Measurements from ENCODE around the gene P2RY6. TPM values are rescaled to one million over a fixed set of nuclear protein-coding genes. Genes with fewer than 3 reads are reported as not detected.
"Not testable (repeated sequence)": the region's sequence is repeated elsewhere in the genome, so short reads cannot be mapped to it uniquely, and the experiment has no call there.

The P2RY6 gene
- polyA plus RNA-seq, 3 donors, result 0.81 to 1.1 (median 0.94) TPM

DNA sequence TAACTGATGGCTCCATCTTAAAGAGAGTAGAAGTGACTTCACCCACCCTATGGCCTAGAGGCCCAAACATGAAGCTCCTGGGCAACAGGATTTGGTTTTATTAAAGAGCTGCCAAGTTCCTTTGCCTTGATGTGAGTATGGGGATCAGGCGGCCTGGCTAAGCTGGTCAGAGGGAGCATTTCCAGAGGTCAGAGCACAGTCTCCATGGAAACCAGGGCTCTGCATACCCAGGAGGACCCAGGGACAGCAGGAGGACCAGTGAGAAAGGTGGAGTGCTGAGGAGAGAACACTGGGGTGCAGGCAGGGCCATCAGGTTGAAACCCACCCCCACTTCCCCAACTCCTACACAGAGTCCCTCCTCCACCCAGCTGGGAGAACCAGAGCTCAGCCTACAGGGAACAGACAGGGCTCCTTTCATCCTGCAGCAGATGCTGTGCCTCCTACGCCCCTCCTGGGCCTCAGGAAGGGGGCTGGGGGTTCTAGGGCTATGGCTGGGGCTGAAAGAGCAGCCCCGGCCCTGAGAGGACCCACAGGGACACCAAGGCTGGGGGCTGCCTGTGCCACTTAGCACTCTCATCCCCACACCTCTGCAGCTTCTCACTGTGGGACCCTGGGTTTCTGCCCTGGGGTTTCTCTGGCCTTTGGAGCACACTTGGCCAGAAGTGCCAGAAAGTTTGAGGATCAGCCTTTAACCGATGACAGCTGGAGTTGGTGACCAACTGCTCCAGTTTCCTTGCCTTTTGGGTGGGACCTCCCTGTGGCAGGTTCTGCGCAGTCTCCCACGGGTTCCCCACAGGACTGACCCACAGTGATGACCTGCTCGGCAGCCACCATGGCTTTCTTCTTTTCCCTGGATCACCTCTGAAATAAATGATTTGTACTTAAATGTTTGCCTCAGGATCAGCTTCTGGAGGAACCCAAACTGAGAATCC lies 13.8 kb upstream of the P2RY6 start:
- DNase-seq (ENCODE audit: low read depth in 3 of 3, low spot score in 2 of 3), result no peak

DNA sequence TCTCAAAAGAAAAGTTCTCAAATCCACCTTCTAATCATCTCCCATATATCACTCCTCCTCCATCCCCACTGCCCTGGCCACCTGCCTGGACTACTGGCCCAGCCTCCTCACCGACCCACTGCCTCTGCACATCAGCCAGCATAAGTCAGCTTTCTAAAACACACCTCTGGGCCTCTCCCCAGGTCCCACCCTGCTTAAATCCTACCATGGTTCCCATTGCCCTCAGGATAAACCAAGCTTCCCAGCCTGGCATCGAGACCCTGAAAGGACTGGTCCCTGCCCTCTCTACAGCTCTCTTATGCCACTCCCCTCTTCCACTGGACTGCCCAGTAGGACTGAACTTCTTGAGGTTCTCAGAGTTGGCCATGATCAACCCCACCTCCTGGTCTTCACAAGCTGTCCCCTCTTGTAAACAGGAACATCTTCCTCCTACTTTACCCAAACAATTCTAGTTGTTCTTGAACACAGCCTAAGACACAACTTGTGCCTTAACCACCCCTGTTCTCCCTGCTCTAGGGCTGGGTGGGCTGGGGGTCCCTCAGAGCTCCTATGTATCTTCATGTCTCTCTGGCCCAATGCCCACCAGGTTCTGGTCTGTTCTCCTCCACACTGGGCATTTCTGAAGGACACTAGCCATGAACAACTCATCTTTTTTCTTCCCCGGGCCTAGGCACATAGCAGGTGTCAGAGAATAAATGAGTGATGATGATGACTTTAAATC lies 12.6 kb upstream of the P2RY6 start:
- no peak for DNase-seq (ENCODE audit: low read depth in 3 of 3, low spot score in 2 of 3)

DNA sequence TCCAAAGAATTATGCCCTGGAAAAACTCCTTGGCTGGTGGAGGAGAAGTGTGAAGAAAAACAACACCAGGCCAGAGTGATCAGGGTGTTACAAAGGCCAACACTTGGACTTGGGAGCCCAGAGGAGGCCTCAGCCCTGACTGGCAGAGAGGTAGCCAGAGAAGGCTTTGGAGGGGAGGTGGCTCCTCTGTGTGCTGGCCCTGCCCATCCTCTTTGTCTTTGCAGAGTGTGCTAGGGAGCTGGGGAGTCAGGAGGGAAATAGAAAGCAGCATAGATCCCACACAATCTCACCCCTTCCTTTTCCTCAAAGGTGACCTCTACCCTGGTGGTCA lies 12.0 kb upstream of the P2RY6 start:
- no peak for DNase-seq (ENCODE audit: low read depth in 3 of 3, low spot score in 2 of 3)

DNA sequence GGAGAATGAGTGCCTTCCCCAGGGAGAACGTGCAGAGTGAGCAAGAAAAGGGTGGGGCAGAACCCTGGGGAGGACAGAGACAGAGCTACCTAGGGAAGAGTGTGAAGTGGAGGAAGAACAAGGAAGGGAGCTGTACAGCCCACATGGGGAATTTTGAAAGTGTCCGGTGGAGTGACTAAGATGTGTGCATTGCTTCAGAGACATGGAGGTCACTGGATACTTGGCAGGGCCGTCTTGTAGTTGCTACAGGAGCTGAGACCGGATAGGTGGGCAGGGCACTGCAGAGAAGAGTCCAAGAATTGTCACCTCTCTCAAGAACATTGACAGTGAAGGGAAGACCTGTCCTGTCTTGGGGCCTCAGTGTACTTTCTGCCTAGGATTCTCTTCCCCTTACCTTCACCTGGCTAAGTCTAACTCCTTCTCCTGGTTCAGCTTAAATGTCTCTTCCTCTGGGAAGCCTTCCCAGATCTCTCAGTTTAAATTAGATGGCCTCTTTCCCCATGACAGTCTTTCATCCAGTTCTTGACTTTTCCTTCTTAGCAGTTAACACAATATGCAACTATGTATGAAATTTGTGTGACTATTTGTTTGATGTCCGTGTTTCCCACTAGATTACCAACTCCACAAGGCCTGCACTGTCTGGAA lies 9.2 kb upstream of the P2RY6 start:
- no peak for DNase-seq (ENCODE audit: low read depth in 3 of 3, low spot score in 2 of 3)

DNA sequence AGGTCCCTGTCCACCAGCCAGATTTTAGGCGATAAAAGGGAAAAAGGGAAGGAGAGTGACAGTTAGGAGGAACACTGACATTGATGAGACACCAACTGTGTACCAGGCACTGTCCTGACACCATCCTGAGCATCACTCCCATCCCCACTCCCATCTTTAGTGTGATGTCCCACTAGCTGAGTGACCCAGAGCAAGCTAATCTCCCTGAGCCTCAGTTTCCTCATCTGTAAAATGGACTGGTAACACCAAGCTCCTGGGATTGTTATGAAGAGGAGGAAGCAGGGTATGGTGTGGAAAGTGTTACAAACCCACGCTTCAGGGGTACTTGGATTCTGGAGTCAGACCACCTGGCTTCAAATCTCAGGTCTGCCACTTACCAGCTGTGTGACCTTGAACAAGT lies 8.5 kb upstream of the P2RY6 start:
- no peak for DNase-seq (ENCODE audit: low read depth in 3 of 3, low spot score in 2 of 3)

DNA sequence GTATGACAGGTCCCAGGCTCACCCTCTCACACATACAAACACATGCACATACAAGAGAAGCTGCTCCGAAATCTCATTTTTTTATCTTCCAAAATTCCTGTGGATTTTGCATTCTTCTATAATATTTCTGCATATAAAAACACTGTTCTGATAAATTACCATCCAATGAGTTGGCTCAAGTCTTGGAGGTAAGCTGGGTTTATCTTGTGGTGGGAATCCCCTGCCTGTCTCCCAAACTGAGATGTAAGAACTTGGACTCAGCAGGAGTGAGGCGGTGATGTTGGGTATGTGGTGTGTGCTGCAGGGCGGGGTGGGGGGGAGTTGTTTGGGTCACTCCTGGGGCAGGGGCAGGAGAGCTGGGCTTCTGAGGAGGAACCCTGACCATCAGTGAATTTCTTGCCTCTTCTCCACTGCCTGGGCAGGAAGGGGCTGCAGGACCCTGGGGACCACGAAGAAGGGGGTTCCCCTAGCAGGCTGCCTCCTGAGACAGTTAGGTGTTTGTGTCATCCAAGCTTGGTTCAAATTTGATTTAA lies 6.8 kb upstream of the P2RY6 start:
- DNase-seq (ENCODE audit: low read depth in 3 of 3, low spot score in 2 of 3), result no peak

DNA sequence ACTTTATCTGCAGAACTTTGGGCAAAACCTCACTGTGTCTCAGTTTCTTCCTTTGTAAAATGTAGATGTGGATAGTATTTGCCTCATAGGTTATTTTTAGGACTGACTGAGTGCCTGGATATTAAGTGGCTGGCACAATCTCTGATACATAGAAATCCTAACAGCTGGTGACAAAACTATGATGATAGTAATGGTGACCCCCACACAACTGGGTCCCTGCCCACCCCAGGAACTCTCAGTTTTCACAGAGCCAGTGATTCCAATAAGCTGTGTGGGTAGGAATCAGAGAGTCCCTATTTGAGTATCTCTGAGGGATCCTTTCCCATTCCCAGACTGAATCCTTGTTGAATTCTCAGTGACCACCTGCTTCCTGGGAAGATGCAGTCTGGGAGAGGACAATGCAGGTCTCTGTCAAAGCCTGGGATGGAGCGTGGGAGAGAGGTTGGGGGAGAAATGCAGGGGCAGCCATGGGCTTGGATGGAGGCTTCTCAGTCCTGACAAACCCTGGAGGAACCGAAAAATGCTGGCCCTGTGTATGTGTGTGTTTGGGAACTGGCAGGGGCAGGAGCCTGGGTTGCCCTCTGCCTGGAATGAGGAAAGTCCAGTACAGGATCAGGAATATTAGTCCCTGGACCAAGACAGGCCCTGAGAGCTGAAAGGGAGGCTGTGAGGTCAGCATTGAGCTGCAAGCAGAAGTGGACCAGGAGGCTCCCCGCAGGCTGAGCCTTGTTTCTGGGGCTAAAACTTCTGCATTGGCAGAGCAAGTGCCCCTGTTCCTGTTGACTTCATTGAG lies 6.1 kb upstream of the P2RY6 start:
- no peak for DNase-seq (ENCODE audit: low read depth in 3 of 3, low spot score in 2 of 3)

DNA sequence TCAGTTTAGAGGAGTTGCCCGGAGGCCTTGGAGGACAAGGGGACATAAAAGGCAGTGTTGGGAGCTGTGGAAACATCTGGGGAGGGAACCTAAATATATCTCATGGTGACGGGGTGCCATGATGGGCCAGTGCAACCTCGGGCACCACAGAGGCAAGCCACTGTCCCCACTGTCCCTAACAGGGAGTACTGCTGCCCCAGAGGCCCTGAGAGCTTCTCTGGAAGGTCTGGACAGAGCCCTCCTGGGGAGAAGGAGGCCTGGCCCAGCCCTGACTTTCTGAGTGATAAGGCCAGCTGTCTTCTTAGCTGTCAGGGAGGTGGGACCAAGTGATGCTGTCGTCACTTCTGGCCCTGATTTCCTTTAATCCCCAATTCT lies 5.5 kb upstream of the P2RY6 start:
- no peak for DNase-seq (ENCODE audit: low read depth in 3 of 3, low spot score in 2 of 3)

DNA sequence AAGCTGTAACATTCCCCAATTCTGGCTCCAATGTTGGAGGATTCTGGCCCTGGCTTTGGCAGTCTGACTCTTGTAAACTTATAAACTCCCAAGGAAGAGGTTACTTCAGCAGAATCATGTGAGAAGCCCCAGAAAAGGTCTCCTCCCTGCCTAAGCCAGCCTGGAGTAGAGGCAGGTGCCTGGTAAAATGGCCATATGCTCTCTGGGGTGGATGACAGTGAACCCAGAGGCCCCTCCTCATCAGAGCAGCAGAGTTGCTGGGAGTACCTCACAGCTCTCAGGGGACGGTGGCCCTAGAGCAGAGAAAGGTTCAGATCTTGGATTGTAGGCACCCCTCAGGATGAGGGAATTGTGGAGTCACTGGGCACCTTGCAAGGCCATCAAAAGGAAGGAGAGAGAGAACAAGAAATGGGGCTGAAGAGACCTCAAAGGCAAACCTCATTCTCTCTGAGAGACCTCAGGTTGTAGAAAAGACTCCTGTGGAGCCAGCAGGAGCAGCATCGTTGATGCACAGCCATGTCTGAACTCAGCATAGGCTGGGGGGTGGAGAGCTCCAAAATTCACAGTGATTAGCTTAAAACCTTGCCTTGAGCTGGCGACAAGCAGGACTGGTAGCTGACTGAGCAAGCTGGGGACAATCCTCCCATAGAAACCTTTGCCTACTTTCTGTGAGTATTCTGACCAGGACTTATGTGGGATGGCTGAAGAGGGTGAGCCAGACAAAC lies 4.9 kb upstream of the P2RY6 start:
- DNase-seq (ENCODE audit: low read depth in 3 of 3, low spot score in 2 of 3), result no peak

DNA sequence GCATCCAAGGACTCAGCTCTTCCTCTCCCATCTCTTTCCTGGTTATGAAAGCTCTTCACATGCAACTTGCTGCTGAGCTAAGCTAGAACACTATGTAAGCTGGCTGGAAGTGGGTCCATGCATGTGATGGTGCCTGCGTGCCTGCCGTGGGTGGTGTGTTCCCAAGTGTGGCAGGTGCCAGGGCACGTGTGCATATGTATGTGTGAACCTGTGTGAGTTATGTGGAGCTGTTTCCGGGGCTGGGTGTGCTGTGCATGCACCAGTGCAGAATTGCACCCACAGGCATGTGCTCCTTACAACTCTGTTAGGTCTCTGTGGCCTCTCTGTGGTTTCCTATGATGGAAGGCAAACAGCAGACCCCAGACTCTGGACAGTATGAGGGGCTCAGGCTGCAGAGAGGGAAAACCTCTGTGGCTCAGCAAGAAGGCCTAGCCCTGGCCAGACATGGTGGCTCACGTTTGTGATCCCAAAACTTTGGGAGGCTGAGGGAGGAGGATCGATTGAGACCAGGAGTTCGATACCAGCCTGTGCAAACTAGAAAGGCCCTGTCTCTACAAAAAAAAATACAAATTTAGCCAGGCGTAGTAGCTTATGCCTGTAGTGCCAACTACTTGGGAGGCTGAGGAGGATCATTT lies 4.1 kb upstream of the P2RY6 start:
- no peak for DNase-seq (ENCODE audit: low read depth in 3 of 3, low spot score in 2 of 3)

DNA sequence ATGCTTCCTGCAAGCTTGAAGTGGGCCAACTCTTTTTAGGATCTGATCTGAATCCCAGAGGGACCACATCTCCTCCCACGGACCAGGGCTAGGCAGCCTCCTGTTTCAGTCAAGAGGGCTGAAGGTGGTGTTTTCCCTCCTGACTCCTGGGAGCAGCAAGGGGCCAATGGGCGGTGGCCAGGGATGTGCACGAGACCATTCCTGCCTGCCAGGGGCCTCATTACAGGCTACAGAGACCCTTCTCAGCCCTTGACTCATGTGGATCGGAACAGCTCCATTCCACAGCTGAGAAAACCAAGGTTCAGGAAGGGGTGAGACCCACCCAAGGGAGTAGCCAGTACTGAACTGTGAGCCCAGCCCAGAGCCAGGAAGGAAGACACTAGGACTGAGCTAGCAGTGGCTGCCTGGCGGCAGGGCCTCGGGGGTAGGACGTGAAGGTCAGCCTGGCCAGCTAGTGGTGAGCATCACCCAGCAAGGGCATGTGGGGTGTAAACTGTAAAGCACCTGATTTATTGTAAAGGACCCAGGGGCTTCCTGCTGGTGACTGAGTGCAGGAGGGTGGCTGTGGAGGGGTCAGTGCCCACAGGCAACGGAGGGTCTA lies 3.4 kb upstream of the P2RY6 start:
- no peak for DNase-seq (ENCODE audit: low read depth in 3 of 3, low spot score in 2 of 3)

DNA sequence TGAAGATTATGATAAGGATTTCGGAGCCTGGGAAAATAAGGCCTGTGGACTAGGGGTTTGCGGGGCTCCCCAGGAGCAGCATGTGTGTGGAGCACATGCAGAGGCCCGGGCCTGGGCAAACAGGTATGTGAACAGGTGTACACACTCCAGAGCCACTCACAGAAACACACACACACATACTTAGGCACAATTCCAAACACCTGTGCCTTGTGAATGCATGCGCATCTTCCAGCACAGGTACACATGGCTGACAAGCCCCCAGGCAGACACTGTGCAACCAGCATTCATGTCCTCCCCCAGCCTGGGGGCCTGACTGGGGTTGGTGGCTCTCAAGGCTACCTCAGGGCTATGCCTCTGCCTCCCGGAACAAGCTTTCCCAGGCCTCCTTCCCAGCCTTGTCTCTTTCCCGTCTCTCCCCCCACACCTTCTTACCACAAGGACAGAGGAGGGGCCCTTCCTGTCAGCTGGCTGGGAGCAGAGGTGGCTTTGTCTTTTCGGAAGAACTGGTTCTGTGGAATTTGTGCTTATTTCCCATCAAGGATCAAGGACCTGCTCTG lies 2.6 kb upstream of the P2RY6 start:
- DNase-seq (ENCODE audit: low read depth in 3 of 3, low spot score in 2 of 3), result no peak

DNA sequence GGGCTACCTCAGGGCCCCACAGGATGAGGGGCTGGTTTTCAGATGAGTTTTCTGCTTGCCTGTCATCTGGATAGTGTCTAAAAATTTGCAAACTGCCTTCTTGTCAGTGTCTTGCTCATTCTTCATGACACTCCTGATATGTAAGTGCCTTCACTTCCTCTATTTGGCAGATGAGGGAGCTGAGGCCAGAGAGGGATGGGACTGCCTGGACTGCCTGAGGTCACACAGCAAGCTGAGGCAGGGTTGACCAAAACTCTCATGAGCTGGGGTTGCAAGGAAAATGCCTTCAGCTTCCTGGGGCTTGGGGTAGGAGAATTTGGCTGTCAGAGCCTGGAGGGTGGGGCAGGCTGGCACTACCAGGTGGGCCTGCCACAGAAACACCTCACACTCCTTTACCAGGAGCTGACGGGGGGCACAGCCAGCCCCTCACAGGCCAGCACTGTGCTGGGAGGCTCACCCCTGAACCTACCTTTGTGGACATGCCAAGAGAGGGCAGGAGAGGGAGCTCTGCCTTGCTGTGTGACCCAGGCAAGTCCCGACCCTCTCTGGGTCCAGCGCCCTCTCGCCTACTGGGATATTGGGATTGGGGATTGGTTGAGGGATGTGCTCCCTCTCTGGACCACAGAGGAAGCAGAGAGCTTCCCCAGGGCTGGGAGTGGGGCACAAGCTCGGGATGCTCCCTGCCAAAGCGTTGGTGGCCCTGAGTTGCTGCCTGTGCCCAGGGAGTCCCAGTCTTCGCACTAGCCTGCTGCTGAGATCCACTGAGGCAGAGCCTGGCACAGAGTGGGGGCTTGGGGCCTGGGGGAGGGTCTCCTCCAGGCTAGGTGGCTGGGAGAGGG lies 1.9 kb upstream of the P2RY6 start:
- no peak for DNase-seq (ENCODE audit: low read depth in 3 of 3, low spot score in 2 of 3)

DNA sequence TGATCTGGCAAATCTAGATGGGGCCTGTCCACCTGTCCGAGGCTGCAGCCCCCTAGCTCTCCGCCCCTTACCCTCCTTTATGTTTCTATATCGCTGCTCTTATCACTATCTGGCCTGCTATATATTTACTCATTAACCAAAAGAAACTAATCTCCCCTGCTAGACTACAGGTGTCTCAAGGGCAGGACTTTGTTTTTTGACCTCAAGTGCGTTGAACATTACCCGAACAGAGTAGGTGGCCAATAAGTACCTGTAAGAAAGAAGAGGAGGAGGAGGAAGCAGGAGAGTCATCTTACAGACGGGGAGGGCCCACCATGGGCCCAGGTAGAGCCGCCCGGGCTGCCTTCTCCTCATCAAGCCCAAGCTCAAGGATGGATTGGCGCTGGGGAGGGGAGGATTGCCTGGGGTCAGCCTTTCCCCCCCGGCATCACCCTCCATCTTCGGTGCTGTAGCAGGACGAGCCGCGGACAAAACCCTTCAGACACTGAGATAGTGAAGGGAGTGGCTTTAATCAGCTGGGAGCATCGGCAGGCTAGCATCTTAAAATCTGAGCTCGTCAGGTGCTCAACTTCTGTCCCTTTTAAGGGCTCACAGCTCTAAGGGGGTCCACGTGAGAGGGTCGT lies 1.2 kb upstream of the P2RY6 start:
- DNase-seq (ENCODE audit: low read depth in 3 of 3, low spot score in 2 of 3), result no peak

DNA sequence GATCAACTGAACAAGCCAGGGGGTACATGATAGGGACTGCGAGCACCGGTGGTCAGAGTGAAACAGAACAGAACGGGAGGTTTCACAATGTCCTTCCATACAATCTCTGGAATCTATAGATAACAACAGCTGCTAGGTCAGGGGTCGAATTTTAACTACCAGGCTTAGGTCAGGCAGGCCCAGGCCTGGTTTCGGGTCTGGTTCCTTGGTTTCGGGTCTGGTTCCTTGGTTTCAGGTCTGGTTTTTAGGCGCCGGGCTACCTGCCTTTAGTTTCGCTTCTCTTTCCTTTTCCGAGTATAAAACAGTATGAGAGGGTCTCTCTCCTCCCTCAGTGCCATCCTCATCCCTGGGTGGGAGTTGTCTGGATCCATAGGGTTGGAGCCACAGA lies 666 bp upstream of the P2RY6 start:
- DNase-seq (ENCODE audit: low read depth in 3 of 3, low spot score in 2 of 3), result not testable (repeated sequence)

DNA sequence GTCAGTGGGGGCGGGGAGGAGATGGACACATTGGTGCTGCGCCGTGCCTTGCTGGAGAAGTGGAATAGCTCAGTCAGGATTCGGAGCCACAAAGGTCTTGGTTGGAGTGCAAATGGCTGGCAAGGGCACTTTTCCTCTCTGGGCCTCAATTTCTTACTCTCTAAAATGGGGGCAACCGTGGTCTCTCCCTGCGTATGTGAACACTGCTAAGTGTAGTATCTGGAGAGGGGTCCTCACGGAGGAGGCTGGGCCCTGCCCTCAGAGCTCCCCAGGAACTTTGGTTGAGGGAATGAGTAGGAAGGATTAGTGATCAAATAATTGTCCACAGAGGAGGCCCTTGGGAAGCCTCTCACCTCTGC lies 521 bp downstream of the P2RY6 start:
- DNase-seq (ENCODE audit: low read depth in 3 of 3, low spot score in 2 of 3), result no peak

DNA sequence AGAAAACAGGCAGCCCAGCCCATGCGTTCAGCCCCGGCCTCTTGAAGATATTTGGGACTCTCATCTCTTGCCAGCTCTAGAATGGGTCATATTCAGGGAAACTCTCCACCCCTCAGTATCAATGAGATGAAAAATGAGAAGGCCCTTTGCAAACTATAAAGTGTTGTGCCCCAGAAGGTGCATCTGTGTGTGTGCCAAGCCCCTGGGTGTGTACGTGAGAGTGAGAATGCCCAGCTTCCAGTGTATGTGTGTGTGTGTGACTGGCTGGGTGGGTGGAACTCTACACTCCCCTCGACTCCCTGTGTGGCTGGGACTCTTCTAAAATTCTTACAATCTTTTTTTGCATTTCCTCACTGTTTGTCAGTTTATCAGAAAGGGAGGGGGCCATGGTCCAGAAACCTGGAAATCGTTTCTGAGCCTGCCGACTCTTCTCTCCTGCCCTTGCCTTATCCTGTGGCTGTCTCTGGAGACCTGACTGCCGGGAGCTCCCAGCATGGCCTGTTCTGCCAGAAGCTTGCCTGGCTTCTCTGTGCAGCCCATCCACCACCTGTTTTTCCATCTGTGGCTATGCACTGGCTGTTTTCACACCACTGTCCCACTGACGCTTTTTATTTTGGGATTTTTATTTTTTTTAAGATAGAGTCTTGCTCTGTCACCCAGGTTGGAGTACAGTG lies 1.2 kb downstream of the P2RY6 start:
- DNase-seq (ENCODE audit: low read depth in 3 of 3, low spot score in 2 of 3), result no peak
